Smooth muscle cell (in vitro differentiated cells): ENCODE data around the gene ERBB2. TPM values are rescaled to one million over a fixed set of nuclear protein-coding genes. Genes with fewer than 3 reads are reported as not detected.

Source experiments
- DNase-seq: peaks from one replicate; lab custom pipeline; 2025; ENCODE audit not compliant: unreplicated experiment; lab: John Stamatoyannopoulos, UW
- H2AFZ ChIP-seq: fragments of 200-600 bp; sonication (generic); 2 replicates; pipeline ENCODE4 v1.6.0; 2016; ENCODE audit warnings: antibody characterized with exemption, low read depth, mild to moderate bottlenecking
- H3F3A ChIP-seq: fragments of 200-600 bp; sonication (generic); 2 replicates; pipeline ENCODE4 v1.6.0; 2017; ENCODE audit warnings: antibody characterized with exemption, low read depth
- H3K27ac ChIP-seq: fragments of 200-600 bp; sonication (generic); 2 replicates; pipeline ENCODE4 v1.5.1; 2016; ENCODE audit warnings: low read depth, mild to moderate bottlenecking
- H3K27me3 ChIP-seq: fragments of 200-600 bp; sonication (generic); 2 replicates; pipeline ENCODE4 v1.6.1; 2016; ENCODE audit warnings: low read depth, mild to moderate bottlenecking
- H3K36me3 ChIP-seq: fragments of 200-600 bp; sonication (generic); 2 replicates; pipeline ENCODE4 v1.5.1; 2016; ENCODE audit warnings: low read depth
- H3K4me1 ChIP-seq: fragments of 200-600 bp; sonication (generic); 2 replicates; pipeline ENCODE4 v1.5.1; 2016; ENCODE audit warnings: low read depth
- H3K4me2 ChIP-seq: fragments of 200-600 bp; sonication (generic); 2 replicates; pipeline ENCODE4 v1.6.0; 2016; ENCODE audit warnings: mild to moderate bottlenecking
- H3K4me3 ChIP-seq: fragments of 200-600 bp; sonication (generic); 2 replicates; pipeline ENCODE4 v1.5.1; 2016; ENCODE audit warnings: mild to moderate bottlenecking
- H3K79me2 ChIP-seq: fragments of 200-600 bp; sonication (generic); 2 replicates; pipeline ENCODE4 v1.6.0; 2016; ENCODE audit warnings: low read depth, mild to moderate bottlenecking
- H3K9ac ChIP-seq: fragments of 200-600 bp; sonication (generic); 2 replicates; pipeline ENCODE4 v1.6.0; 2016; ENCODE audit warnings: low read depth
- H3K9me3 ChIP-seq: fragments of 200-600 bp; sonication (generic); replicated peaks from 2 replicates; pipeline ENCODE4 v1.5.1; 2016; ENCODE audit warnings: low read depth
- H4K20me1 ChIP-seq: fragments of 200-600 bp; sonication (generic); 2 replicates; pipeline ENCODE4 v1.6.0; 2016; ENCODE audit warnings: low read depth
- CTCF ChIP-seq: fragments of 200-600 bp; sonication (generic); IDR thresholded peaks from 2 replicates; pipeline ENCODE4 v1.5.1; 2017; ENCODE audit warnings: borderline replicate concordance, mild to moderate bottlenecking, antibody characterized with exemption; ENCODE audit not compliant: insufficient read depth, poor library complexity, severe bottlenecking
- WGBS: methylation state at CpG from one replicate; pipeline ENCODE4 v1.1.7; 2016; ENCODE audit warnings: low lambda C conversion rate; 5-methylcytosine and 5-hydroxymethylcytosine counted together
- polyA plus RNA-seq: library from polyadenylated mRNA; unstranded; fragments of >200 nt; fragmentation: Nextera tagmentation; extraction: Ambion mirVana; gene quantifications from 2 replicates; pipeline ENCODE4 v1.2.1, GENCODE V29; 2016
- total RNA-seq: library from RNA; depleted of rRNA; stranded (reverse); fragments of >200 nt; gene quantifications from 2 replicates; pipeline ENCODE4 v1.2.3, GENCODE V29; 2014

Gene ERBB2
- total and polyA plus RNA-seq, 2 experiments from 2014 or later = 49.4 to 53.6 TPM

GRCh38 chr17:39765175-39765574 is 65.3 kb downstream of the ERBB2 start:
- no peak overlapping the region for H3K27ac ChIP-seq
- H3F3A ChIP-seq = no peaks in the 10 kb centered on the region
- no peak for TF ChIP-seq CTCF
- H3K9ac ChIP-seq = no peak overlapping the region
- peaks cover 13% of the 10 kb centered on the region for H3K4me1 ChIP-seq
- no peaks in the 10 kb centered on the region for H3K9me3 ChIP-seq
- no peak overlapping the region for H3K4me3 ChIP-seq
- H3K36me3 ChIP-seq = no peaks in the 10 kb centered on the region
- no peak for DNase-seq
- H3K79me2 ChIP-seq = no peaks in the 10 kb centered on the region
- no peak overlapping the region for H2AFZ ChIP-seq
- no peak overlapping the region for H3K4me2 ChIP-seq
- WGBS = 29% methylated on average over 3 of the region's 3 CpGs
- H4K20me1 ChIP-seq = no peaks in the 10 kb centered on the region
- no peaks in the 10 kb centered on the region for H3K27me3 ChIP-seq

- Histone ChIP-seq H3K27ac (no peak overlapping the region), H3K9me3 (no peaks in the 10 kb centered on the region), H2AFZ (no peak overlapping the region), H4K20me1 (no peaks in the 10 kb centered on the region), H3K36me3 (no peaks in the 10 kb centered on the region), H3F3A (no peaks in the 10 kb centered on the region), H3K4me2 (no peak overlapping the region), H3K4me1 (peaks cover 13% of the 10 kb centered on the region), H3K79me2 (no peaks in the 10 kb centered on the region), H3K27me3 (no peaks in the 10 kb centered on the region), H3K4me3 (no peak overlapping the region), H3K9ac (no peak overlapping the region)
- TF ChIP-seq CTCF = no peak
- no peak for DNase-seq
- 97% methylated on average over 18 of the region's 18 CpGs for WGBS
Measured at GRCh38 chr17:39765766-39766165, 65.9 kb downstream of the ERBB2 start.

- H3K4me1 ChIP-seq = peaks cover 13% of the 10 kb centered on the region
- no peak overlapping the region for H3K4me2 ChIP-seq
- H3K27ac ChIP-seq = no peak overlapping the region
- no peak overlapping the region for H3K9ac ChIP-seq
- no peaks in the 10 kb centered on the region for H3K36me3 ChIP-seq
- TF ChIP-seq CTCF = no peak
- DNase-seq = no peak
- H3F3A ChIP-seq = no peaks in the 10 kb centered on the region
- no peak overlapping the region for H2AFZ ChIP-seq
- no peaks in the 10 kb centered on the region for H3K27me3 ChIP-seq
- WGBS = 54% methylated on average over 3 of the region's 3 CpGs
- H3K4me3 ChIP-seq = no peak overlapping the region
- H4K20me1 ChIP-seq = no peaks in the 10 kb centered on the region
- H3K79me2 ChIP-seq = no peaks in the 10 kb centered on the region
- H3K9me3 ChIP-seq = no peaks in the 10 kb centered on the region
Measured at GRCh38 chr17:39767147-39767546, 67.3 kb downstream of the ERBB2 start.

- no peak for TF ChIP-seq CTCF
- H3K79me2 ChIP-seq = no peaks in the 10 kb centered on the region
- H3K36me3 ChIP-seq = no peaks in the 10 kb centered on the region
- H3K27ac ChIP-seq = no peak overlapping the region
- no peak overlapping the region for H3K4me2 ChIP-seq
- H3K4me3 ChIP-seq = no peak overlapping the region
- H2AFZ ChIP-seq = no peak overlapping the region
- no peaks in the 10 kb centered on the region for H3F3A ChIP-seq
- no peaks in the 10 kb centered on the region for H3K9me3 ChIP-seq
- DNase-seq = no peak
- 54% methylated on average over 8 of the region's 8 CpGs for WGBS
- H3K27me3 ChIP-seq = no peaks in the 10 kb centered on the region
- no peak overlapping the region for H3K9ac ChIP-seq
- H3K4me1 ChIP-seq = no peaks in the 10 kb centered on the region
- no peaks in the 10 kb centered on the region for H4K20me1 ChIP-seq
Measured at GRCh38 chr17:39769974-39770587, 70.2 kb downstream of the ERBB2 start.
